Measurements from ENCODE around the gene RTL5.

RTL5 gene

DNA sequence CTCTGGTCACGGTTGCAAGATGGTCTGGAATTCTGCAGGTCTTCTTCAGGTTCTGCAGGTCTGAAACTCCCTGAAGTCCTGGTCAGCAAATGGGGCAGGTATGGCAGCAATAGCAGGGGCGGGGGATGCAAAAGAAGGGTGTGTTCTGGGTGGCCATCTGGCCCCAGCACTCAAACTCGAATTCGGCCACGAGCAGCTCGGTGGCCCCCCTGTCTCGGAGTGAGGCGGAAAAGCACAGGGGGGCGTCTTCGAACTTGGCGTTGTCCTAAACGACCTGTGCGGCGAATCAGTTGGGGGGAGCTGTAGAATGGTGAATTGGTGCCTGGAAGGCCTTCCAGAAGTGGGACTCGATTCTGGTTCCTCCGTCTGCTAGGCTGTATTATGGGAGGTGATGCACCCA, 2.1 kb downstream of the RTL5 start:
- DNase-seq (ENCODE audit: low read depth), result no peak

GRCh38 chrX:72128881-72129280, 2.8 kb downstream of the RTL5 start:
- no peak for DNase-seq (ENCODE audit: low read depth)

DNA sequence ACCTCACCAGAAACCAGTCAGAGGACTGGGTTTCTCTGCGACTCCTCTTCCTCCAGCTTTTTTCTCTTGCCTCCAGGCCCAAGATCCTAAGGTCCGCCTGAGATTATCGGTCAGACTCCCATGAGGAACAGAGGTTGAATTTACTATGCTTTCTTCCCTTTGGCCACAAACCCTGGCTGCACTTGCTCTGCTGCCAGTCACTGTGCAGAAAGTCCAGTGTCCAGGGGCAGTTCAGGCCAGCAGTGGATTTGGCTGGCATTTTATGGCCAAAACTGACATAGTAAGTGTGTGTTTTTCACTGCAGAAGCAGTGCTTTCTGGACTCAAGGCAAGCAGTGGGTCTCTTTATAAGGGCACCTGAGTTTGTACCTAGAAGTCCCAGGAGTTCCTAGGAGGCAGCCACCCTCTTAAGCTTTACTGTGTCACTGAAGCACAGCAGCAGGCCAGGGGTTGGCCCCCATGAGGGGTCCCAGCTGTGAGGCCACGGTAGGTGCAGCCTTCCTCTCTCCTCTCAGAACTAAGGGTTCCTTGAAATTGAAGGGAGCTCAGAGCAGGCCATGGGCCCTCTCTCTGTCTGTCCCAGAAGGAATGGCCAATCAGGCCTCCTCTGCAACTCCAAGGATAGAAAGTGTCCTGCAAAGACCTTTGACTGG, 3.4 kb downstream of the RTL5 start:
- no peak for DNase-seq (ENCODE audit: low read depth)

DNA sequence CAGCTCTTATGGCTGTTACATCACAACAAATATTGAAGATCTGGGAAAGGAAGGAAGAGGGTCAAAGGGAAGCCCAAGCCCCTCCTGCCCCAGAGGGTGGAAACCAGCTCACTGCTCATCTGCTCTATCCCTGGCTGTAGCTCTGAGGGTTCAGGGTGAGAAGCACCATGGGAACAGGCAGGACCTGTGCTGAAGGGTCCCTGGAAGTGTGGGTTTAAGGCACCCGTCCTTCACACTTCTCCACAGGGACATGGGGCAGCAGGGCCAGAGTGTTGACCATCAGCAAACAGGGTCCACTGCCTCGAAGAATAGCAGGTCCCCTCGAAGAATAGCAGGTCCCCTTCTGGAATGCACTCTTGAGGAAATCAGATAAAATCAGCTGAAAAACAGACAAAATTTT, 4.4 kb downstream of the RTL5 start:
- DNase-seq (ENCODE audit: low read depth), result no peak

- DNase-seq (ENCODE audit: low read depth), result peak; percentile 90
These were observed 5.1 kb downstream of the RTL5 start for GRCh38 chrX:72126539-72127140.

DNA sequence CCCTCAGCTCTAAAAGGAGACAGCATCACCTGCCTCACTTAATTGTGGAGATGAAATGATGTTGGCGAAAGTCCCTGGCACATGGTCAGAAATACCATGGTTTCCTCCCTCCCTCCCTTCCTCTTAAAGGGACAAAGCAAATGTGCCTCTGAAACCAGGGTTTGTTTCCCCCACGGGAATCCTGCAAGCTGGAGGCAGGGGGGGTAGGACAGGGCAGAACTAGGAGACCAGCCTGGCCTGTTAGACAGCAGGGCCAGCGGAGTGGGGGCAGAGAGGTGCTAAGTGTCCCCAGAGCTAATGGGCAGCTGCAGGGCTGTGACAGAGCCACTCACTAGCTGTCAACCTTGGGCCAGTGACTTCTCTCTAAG, 5.7 kb downstream of the RTL5 start:
- no peak for DNase-seq (ENCODE audit: low read depth)

- no peak for DNase-seq (ENCODE audit: low read depth)
These were observed 6.2 kb downstream of the RTL5 start for GRCh38 chrX:72125331-72126047.

- no peak for DNase-seq (ENCODE audit: low read depth)
These were observed 7.0 kb downstream of the RTL5 start for GRCh38 chrX:72124540-72125201.

DNA sequence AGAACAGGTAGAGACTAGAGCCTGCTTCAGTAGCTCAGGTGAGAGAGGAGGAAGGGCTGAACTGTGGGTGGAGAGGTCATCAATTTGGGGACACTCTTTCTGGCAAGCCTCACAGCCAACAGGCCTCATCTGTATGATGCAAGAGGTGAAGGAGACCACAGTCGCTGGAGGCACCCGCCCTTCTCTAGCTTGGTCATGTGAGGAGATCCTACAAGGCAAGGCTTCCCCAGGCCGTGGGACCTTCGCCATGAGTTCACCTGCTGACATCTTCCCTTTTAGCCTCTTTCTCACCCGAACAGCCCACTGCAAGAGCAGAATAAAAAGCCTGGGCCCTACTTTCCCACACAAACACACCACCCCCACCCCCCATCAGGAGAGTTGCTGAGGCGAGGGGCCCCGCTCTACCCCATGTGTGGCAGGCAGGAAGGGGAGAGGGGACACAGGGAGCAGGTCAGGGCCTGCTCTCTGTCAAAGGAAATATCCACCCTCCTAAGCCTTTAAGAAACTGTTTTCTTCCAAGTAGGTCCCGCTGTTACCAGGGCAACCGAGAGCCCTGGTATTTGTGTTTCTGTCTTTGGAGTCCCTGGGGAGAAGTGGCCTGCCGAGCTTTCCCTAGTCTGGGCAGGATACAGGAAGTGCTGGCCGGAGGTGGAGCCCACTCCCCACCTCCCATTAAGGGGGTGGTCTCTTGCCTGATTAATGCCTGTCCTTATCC, 8.1 kb downstream of the RTL5 start:
- DNase-seq (ENCODE audit: low read depth), result peak; percentile 48

- DNase-seq (ENCODE audit: low read depth), result no peak
These were observed 8.9 kb downstream of the RTL5 start for GRCh38 chrX:72122621-72123337.

DNA sequence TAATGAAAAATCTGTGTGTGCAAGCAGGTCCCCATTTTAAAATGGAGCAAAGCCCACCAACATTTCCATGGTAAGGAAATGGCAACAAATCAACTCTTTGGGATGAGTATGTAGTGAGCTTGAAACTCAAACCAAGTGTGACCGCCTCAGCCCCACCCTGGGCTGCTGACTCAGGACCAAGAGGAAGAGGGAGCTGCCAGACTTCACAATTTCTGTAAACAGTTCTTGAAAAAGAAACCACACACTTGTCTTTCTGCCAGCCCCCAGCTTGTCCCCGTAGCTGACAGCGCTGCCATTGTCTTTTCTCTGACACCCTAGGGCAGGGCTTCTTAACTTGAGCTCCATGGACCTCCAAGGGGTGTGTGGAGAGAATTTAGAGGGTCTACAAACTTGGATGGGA, 10.3 kb downstream of the RTL5 start:
- DNase-seq (ENCODE audit: low read depth), result peak; percentile 82

DNA sequence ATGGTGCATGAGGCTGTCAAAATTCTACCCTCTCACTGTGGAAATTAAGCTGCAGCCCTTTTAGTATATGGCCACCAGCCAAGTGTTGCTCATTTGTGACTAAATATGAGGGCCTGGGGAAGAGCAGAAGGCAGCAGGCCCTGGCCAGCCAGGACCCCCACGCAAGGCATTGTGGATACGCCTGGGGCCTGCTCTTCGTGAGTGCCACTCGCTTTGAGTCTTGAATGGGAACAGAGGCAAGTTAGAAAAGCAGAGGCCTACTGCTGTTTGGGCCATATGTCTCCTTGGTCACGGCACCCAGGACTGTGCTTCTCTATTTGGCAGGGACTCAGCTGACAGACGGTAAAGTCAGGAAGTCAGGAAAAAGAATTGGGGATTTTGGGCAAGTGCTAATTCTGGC, 10.9 kb downstream of the RTL5 start:
- DNase-seq (ENCODE audit: low read depth), result no peak

DNA sequence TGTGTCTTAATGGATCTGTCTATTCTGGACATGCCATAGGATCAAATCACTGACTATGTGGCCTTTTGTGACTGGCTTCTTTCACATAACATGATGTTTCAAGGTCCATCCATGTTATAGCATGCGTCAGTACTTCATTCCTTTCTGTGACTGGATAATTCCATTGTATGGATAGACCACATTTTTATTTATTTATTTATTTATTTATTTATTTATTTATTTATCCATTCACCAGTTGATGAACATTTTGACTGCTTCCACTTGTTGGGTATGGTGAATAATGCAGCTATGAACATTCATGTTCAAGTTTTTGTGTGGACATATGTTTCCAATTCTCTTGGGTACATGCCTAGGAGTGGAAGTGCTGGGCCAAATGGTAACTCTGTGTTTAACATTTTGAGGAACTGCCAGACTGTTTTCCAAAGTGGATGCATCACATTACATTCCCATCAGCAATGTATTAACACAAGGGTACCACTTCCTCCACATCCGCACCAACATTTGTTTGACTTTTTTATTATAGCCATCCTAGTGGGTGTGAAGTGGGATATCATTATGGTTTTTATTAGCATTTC, 14.0 kb downstream of the RTL5 start:
- no peak for DNase-seq (ENCODE audit: low read depth)

- no peak for DNase-seq (ENCODE audit: low read depth)
These were observed 16.3 kb downstream of the RTL5 start for GRCh38 chrX:72115380-72115779.

- no peak for DNase-seq (ENCODE audit: low read depth)
These were observed 16.9 kb downstream of the RTL5 start for GRCh38 chrX:72114807-72115206.

- no peak for DNase-seq (ENCODE audit: low read depth)
These were observed 17.4 kb downstream of the RTL5 start for GRCh38 chrX:72114306-72114705.

DNA sequence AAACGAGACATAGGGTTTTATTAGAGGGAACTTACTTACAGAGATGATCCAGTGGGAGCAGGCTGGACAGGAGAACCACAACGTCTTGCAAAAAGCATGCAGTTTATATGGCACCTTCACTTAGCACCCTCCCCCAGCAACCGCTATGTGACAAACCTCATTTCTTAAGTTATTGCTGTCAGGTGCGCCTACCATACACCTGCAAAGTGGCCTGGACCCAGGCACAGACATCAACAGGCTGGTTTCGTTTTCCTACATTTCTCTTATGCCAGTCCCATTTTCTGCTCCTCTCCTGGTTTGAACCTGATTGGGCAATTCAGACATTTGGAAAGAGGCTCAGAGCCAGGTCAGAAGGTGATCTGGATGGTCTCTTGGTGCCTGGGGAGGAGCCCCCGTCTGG, 18.3 kb downstream of the RTL5 start:
- DNase-seq (ENCODE audit: low read depth), result no peak

DNA sequence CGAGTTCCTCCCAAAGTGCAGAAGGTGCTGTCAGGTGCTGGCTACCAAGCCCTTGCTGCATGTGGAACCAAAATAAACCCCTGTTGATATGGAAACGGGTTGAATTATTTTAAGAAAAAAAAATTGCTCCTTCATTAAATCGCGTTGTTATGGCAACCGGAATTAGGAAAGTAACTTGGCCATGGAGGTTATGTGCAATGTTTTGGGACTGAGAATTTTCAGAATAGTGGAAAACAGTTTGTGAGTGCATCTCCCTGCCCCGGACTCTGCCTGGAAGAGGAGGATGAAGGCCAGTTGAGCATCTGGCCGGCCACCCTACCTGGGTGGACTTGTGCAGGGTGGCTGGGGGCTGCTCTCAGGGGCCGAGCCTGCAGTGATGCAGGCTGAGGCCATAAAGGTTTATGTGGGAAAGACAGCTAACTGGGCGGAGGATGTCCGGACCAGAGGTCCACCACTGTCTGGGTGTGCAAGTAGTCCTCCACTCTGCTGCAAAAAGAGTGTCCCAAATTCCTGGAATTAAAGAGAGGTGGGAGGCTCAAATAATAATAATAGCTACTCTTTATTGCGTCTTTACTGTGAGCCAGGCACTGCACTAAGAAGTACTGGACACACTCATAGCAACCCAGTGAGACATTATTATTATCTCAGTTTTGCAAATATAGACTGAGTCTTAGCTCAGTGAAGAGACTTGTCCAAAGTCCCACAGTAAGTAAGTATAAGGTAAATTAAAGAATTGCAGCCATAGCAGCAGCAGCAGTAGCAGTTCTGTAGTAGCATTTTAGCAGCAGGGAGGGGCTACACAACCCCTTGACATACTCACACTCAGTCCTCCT, 20.6 kb downstream of the RTL5 start:
- DNase-seq (ENCODE audit: low read depth), result no peak

DNA sequence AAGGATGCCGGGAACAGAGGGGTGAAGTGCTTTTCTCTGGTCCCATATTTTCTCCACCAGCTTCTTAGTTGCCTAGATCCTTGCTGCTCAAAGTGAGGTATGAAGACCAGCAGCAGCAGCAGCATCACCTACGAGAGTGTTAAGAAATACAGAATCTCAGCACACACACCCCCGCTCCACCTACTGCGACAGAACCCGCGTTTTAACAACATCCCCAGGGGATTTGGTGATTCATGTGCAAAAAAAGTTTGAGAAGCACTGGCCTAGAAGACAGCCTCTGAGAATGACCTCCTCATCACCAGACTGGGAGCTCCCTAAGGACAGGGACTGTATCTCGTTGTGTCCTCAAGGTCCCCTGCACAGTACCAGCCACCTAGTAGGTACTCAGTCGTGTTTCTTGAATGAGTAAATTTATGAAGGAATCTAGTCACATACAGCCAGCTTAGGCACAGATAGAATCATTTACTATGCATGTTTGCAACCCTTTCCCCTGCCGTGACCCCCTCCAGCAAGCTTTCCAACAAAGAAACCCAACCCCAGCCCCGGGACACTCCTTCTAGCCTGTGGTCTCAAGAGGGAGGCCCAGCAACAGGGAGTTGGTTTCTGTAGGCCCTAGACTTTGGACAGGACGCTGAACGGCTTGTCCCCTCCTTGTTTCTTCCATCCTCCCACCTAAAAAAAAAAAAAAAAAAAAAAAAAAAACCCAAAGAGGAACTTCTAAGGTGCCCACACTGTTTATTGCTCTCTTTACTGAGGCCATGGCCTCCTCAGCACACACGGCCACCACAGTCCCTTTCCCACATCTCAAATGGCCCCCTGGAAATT, 21.5 kb downstream of the RTL5 start:
- DNase-seq (ENCODE audit: low read depth), result no peak

- DNase-seq (ENCODE audit: low read depth), result no peak
These were observed 23.0 kb downstream of the RTL5 start for GRCh38 chrX:72108666-72109065.
